ENCODE data around the gene HORMAD2. TPM values are rescaled to one million over a fixed set of nuclear protein-coding genes. Genes with fewer than 3 reads are reported as not detected.

Gene HORMAD2
- total RNA-seq, 2 experiments from 2014 or later = not detected

DNA sequence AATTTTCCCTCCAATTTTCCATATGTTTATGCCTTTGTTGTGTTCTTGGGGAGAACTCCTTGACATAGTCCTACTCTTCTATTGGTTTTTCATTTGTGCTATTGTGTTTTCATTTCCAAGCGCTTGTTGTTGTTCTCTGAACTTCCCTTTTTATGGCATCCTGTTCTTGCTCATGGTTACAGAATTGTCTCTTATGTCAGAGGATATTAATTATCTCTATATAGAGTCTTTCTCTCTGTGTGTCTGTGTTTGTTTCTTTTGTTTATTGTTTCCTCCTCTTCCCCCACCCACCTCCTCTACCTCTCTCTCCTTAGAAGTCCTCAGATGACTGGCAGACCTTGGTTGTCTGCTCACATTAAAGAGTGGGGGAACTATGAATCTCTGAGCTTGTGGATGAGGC, 69.9 kb downstream of the HORMAD2 start:
- CTCF ChIA-PET = no interaction called here
- Mint-ChIP-seq H3K27ac (no peak overlapping the region), H3K36me3 (no peaks in the 10 kb centered on the region), H3K4me1 (ENCODE audit: low read depth) (no peaks in the 10 kb centered on the region), H3K9me3 (peaks cover 4% of the 10 kb centered on the region), H3K4me3 (no peak overlapping the region), H3K27me3 (peaks cover 3% of the 10 kb centered on the region)
- intact Hi-C loops (cut with micrococcal nuclease) = no loop called here
- POLR2A ChIA-PET = no interaction called here
- DNase-seq = no peak

DNA sequence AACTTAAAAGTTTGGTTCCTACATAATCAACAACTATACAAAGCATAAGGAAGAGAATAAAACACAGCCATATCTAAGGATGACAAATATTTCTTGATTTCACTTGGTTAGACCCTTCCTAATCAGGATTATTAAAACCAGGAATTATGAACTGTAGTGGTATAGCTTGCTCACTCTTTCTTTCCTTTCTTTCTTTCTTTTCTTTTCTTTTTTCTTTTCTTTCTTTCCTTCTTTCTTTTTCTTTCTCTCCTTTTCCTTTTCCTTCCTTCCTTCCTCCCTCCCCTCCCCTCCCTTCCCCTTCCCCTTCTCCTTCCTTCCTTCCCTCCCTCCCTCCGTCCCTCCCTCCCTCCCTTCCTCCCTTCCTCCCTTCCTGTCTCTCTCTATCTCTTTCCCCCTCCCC, 78.0 kb downstream of the HORMAD2 start:
- ChIA-PET CTCF (interaction anchor here (0.6 to 2.1 kb wide), 6 partner anchors 10 to 129 kb away, joined by 3 to 9 read pairs (median 5); no protein-coding TSS in a partner anchor), POLR2A (interaction anchor here (0.6 to 4.3 kb wide), 7 partner anchors 9 to 229 kb away, joined by 3 to 17 read pairs (median 3); no protein-coding TSS in a partner anchor)
- Mint-ChIP-seq H3K27ac (peak overlapping the region; percentile 85), H3K9me3 (no peaks in the 10 kb centered on the region), H3K36me3 (no peaks in the 10 kb centered on the region), H3K4me3 (no peak overlapping the region), H3K27me3 (no peaks in the 10 kb centered on the region), H3K4me1 (ENCODE audit: low read depth) (peaks cover 53% of the 10 kb centered on the region)
- DNase-seq = no peak
- intact Hi-C loops (cut with micrococcal nuclease) = no loop called here

DNA sequence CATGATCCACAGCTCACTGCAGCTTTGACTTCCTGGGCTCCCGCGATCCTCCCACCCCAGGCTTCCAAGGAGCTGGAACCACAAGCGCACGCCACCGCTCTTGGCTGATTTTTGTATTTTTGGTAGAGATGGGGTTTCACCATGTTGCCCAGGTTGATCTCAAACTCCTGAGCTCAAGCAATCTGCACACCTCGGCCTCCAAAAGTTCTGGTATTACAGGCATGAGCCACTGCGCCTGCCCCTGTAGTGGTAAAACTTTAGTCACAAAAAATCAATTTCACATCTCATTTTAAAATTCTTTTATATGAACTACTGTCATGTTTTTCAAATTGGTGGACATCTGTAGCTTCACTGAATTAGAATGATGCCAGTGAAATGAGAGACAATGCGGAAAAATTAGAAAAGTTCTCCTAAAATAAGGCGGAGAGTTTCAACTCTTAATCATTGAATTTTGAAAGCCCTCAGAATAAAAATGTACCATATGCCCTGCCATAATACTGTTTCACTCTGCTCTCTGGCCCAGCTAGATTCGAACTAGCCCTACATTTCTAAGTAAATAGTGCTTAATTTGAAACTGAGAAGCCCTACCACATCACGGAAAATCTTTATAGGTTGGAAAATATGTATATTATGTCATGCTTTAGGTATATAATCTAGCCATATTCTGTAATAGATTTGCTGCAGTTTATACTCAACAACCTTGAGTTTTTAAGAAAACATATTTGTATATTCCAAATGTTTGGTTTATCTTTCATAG, 78.7 kb downstream of the HORMAD2 start:
- POLR2A ChIA-PET = interaction anchor here (0.6 to 4.3 kb wide), 9 partner anchors 9 to 229 kb away, joined by 3 to 17 read pairs (median 4); no protein-coding TSS in a partner anchor

DNA sequence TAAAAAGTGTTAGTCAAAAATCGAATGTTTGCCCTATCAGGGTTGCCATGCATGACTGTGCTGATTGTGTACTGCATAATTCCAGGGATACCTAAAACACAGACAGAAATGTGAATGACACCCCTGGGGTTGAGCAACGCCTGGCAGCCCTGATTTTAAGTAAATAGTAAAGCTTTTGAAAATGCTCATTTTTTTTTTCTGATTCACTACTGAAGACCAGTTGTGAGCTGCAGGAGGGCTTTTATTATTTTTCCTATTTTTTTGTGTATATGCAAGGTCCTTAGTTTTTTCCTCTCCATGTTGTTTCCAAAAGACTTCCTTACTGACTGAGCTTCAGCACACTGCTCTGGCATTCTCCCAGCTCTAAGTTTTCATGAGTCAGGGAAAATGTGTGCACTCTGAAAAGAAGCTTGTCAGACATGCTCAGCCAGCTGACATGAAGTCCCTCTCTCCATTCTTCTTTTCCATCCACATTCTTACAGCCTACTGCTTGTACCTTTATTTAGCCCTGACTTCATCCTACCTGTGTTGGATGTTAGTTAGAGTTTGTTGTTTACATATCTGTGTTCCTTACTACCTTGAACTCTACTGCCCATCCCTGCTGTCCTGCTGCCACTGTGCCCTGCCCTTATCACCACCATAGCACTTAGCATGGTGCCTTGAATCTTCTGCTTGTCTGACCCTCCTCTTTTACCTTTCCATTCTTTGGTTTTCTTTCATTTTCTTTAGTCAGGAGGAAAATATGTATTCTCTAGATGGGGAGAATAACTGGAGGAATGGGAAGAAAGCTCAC, 79.5 kb downstream of the HORMAD2 start:
- H3K4me1 Mint-ChIP-seq (ENCODE audit: low read depth) = peaks cover 58% of the 10 kb centered on the region

More for the DNA sequence above, 78.7 kb downstream of the HORMAD2 start:
- Mint-ChIP-seq H3K27ac (peak overlapping the region; percentile 85), H3K9me3 (no peaks in the 10 kb centered on the region), H3K4me1 (ENCODE audit: low read depth) (peaks cover 56% of the 10 kb centered on the region), H3K27me3 (no peaks in the 10 kb centered on the region), H3K4me3 (peak overlapping the region; percentile 35), H3K36me3 (no peaks in the 10 kb centered on the region)
- peak; percentile 50 for DNase-seq
- intact Hi-C loops (cut with micrococcal nuclease) = loop anchor here (1.0 kb wide), 3 partner anchors 8 to 37 kb away; no protein-coding TSS in a partner anchor
- CTCF ChIA-PET = interaction anchor here (0.7 to 2.1 kb wide), 6 partner anchors 9 to 109 kb away, joined by 3 to 9 read pairs (median 4); no protein-coding TSS in a partner anchor

DNA sequence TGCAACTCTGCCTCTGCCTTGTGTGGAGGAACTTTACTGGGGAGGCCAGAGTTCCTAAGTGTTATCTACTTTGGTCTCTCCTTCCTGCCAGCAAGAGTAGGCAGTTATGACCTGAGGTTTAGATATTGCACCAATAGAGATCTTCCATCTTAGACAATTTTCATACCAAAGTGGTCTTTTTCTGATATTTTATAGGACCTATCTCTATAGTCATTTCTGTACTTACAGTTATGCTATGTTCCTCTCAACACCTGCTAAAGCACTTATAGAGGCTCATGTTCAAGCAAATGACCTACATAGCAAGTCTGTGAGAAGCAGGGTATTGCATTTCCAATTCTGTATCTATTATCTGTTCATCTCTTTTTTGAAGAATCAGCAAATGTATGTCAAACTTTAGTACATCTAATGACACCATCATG, 80.8 kb downstream of the HORMAD2 start:
- ChIA-PET POLR2A (interaction anchor here (1.0 kb wide), 1 partner anchor 35 kb away, joined by 3 read pairs; no protein-coding TSS in a partner anchor), CTCF (interaction anchor here (1.7 kb wide), 1 partner anchor 17 kb away, joined by 5 read pairs; no protein-coding TSS in a partner anchor)
- Mint-ChIP-seq H3K27me3 (peaks cover 2% of the 10 kb centered on the region), H3K9me3 (no peaks in the 10 kb centered on the region), H3K4me3 (no peak overlapping the region), H3K27ac (peak overlapping the region; percentile 85), H3K36me3 (peaks cover 2% of the 10 kb centered on the region), H3K4me1 (ENCODE audit: low read depth) (peaks cover 55% of the 10 kb centered on the region)
- intact Hi-C loops (cut with micrococcal nuclease) = loop anchor here (10.0 kb wide), 2 partner anchors 56 to 264 kb away; partner anchors contain the start of gene MTFP1
- DNase-seq = no peak

More for the DNA sequence above, 79.5 kb downstream of the HORMAD2 start:
- no peak for DNase-seq
- ChIA-PET POLR2A (interaction anchor here (1.0 to 4.3 kb wide), 8 partner anchors 8 to 83 kb away, joined by 3 to 17 read pairs (median 4); no protein-coding TSS in a partner anchor), CTCF (interaction anchor here (0.7 to 1.9 kb wide), 6 partner anchors 18 to 86 kb away, joined by 3 to 9 read pairs (median 4); no protein-coding TSS in a partner anchor)
- Mint-ChIP-seq H3K36me3 (no peaks in the 10 kb centered on the region), H3K27me3 (no peaks in the 10 kb centered on the region), H3K9me3 (no peaks in the 10 kb centered on the region), H3K27ac (peak overlapping the region; percentile 85), H3K4me3 (no peak overlapping the region)
- intact Hi-C loops (cut with micrococcal nuclease) = loop anchor here (1.0 to 10.0 kb wide), 5 partner anchors 8 to 265 kb away; partner anchors contain the start of gene MTFP1

DNA sequence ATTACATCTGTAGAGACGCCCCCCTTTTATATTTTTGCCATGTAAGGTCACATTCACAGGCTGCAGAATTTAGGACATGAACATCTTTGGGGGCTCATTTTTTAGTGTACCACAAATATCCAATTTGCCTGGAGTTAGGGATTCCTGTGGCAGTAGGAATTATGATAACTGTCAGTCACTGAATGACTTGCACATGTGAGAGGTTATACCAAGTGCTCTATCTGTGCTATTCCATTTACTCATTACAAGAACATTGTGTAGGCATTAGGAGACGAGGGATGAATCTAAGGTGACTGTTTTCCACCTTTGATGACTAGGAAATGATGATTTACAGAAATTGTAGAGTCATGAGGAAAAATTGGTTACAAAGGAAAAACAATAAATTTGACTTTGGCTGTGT, 87.0 kb downstream of the HORMAD2 start:
- DNase-seq = no peak
- POLR2A ChIA-PET = interaction anchor here (0.8 to 1.9 kb wide), 6 partner anchors 8 to 72 kb away, joined by 3 to 15 read pairs (median 4); no protein-coding TSS in a partner anchor
- CTCF ChIA-PET = interaction anchor here (1.5 to 3.0 kb wide), 2 partner anchors 11 to 18 kb away, joined by 4 to 15 read pairs; no protein-coding TSS in a partner anchor
- Mint-ChIP-seq H3K9me3 (no peaks in the 10 kb centered on the region), H3K27me3 (peaks cover 2% of the 10 kb centered on the region), H3K4me1 (ENCODE audit: low read depth) (peaks cover 10% of the 10 kb centered on the region), H3K4me3 (no peak overlapping the region), H3K36me3 (peaks cover 2% of the 10 kb centered on the region), H3K27ac (no peak overlapping the region)
- intact Hi-C loops (cut with micrococcal nuclease) = loop anchor here (1.0 to 10.0 kb wide), 7 partner anchors 8 to 258 kb away; partner anchors contain the start of gene MTFP1

DNA sequence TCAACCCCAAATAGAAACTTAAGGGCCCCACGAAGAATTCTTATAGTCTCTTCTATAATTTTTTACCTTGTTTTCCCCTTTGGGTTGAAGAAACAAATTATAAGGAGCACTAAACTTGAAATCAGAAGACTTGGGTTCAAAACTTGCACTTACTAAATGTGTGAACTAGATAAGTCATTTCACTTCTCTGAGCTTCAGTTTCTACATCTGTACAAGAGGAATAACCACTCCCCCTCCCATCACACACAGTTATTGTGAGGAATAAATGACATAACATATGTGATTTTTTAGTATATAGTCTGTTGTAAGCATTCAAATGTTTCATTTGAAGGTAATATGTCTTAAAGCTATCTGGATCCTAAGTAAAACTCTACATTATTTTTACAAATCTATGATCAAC, 87.5 kb downstream of the HORMAD2 start:
- Mint-ChIP-seq H3K4me3 (no peak overlapping the region), H3K27me3 (peaks cover 2% of the 10 kb centered on the region), H3K4me1 (ENCODE audit: low read depth) (peaks cover 10% of the 10 kb centered on the region), H3K27ac (no peak overlapping the region), H3K9me3 (no peaks in the 10 kb centered on the region), H3K36me3 (peaks cover 2% of the 10 kb centered on the region)
- POLR2A ChIA-PET = interaction anchor here (1.0 to 1.9 kb wide), 7 partner anchors 9 to 72 kb away, joined by 3 to 15 read pairs (median 4); no protein-coding TSS in a partner anchor
- CTCF ChIA-PET = interaction anchor here (0.8 to 3.0 kb wide), 3 partner anchors 9 to 18 kb away, joined by 3 to 15 read pairs (median 4); no protein-coding TSS in a partner anchor
- DNase-seq = no peak
- intact Hi-C loops (cut with micrococcal nuclease) = loop anchor here (1.0 to 10.0 kb wide), 8 partner anchors 8 to 257 kb away; partner anchors contain the start of genes LIF and MTFP1

DNA sequence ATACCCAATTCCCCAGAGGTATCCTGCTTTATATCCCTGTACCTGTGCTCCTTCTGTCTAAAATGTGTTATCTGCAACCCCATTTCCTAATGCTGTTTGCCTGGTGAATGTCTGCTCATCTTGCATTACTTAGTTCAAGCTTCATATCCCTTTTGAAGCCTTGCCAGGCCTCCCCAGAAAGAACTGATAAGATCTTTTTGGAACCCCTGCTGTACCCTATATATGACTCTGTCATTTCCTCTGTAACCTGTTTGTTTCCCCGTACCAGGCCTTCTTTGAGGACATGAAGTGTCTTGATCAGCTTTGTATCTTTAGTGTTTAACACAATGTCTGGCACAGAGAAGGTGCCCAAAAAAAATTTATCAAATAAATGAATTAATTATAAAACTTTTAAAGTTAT, 88.7 kb downstream of the HORMAD2 start:
- DNase-seq = no peak
- ChIA-PET CTCF (interaction anchor here (3.0 kb wide), 1 partner anchor 9 kb away, joined by 15 read pairs; no protein-coding TSS in a partner anchor), POLR2A (interaction anchor here (0.7 to 1.9 kb wide), 8 partner anchors 9 to 95 kb away, joined by 3 to 11 read pairs (median 3); no protein-coding TSS in a partner anchor)
- H3K4me3 Mint-ChIP-seq = no peak overlapping the region
- H3K9me3 Mint-ChIP-seq = no peaks in the 10 kb centered on the region
- H3K27ac Mint-ChIP-seq = no peak overlapping the region
- H3K4me1 Mint-ChIP-seq (ENCODE audit: low read depth) = peaks cover 9% of the 10 kb centered on the region
- peaks cover 2% of the 10 kb centered on the region for H3K36me3 Mint-ChIP-seq
- H3K27me3 Mint-ChIP-seq = peaks cover 2% of the 10 kb centered on the region
- intact Hi-C loops (cut with micrococcal nuclease) = loop anchor here (5.0 to 10.0 kb wide), 3 partner anchors 47 to 256 kb away; partner anchors contain the start of gene MTFP1

DNA sequence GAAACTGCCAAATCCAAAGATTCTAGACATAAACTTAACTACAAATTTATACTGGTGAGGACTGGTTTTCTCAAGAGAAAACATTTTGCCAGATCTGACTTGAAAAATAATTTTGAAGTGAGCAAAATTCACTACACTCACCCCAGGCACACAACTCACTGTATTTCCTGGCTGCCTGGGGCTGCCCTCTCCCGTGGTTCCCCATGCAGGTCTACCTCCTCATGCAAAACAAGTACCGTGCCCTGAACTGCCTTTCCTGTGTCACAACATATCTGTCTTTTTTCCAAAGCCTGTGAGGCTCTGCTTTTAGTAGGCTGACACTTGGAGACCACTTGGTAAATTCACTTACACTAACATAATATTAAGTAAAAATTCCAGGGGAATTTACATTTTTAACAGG, 89.9 kb downstream of the HORMAD2 start:
- CTCF ChIA-PET = interaction anchor here (3.0 kb wide), 1 partner anchor 8 kb away, joined by 15 read pairs; no protein-coding TSS in a partner anchor
- peak; percentile 58 for DNase-seq

DNA sequence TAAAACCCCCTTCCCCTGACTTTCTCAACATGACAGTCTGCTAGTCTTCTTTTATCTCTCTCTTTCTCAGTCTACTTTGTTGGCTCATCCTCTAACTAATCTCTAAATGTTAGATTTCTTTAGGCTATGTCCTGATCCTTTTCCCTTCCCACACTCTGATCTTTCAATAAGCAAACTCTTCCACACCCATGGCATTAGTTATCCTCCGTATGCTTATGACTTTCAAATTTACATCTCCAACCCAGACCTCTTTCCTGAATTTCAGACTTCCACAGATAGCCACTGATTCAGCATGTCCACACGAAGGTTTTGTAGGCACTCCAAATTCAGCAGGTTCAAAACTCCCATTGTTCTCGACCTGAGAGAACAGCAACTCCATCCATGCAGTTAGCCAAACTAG, 90.7 kb downstream of the HORMAD2 start:
- no peak for DNase-seq
- ChIA-PET POLR2A (no interaction called here), CTCF (no interaction called here)
- Mint-ChIP-seq H3K36me3 (no peaks in the 10 kb centered on the region), H3K9me3 (no peaks in the 10 kb centered on the region), H3K4me1 (ENCODE audit: low read depth) (peaks cover 9% of the 10 kb centered on the region), H3K27me3 (no peaks in the 10 kb centered on the region), H3K27ac (no peak overlapping the region), H3K4me3 (no peak overlapping the region)
- intact Hi-C loops (cut with micrococcal nuclease) = no loop called here

More for the DNA sequence above, 89.9 kb downstream of the HORMAD2 start:
- Mint-ChIP-seq H3K4me1 (ENCODE audit: low read depth) (peaks cover 2% of the 10 kb centered on the region), H3K9me3 (no peaks in the 10 kb centered on the region), H3K36me3 (no peaks in the 10 kb centered on the region), H3K4me3 (no peak overlapping the region), H3K27me3 (no peaks in the 10 kb centered on the region), H3K27ac (no peak overlapping the region)
- POLR2A ChIA-PET = no interaction called here
- intact Hi-C loops (cut with micrococcal nuclease) = no loop called here

DNA sequence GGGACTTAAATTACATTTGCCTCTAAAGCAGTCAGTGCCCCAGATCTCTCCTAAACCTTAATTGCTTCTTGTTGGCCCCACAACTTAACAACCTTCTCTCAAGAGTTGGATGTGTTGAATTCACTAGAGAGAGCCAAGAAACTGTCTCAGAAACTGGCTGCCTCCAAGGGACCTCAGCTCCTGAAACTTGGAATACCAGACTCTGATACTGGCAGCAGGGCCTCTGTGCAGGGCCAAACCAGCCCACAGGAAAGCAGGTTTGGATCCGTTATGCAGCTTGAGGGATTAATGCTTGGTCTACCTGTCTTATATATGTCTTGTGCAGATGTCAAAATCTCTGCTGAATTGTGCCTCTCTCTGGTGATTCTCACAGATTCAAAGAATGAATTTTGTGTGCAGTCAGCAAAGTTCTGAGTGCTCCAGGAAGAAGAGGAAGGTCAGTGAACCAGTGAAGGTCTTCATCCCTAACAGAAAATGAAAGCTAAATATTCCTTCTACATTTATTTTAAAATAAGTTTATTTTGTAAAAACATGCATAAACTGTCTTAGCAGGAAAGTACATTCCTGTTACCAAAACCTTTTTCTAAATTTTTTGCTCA, 95.5 kb downstream of the HORMAD2 start:
- no peak for DNase-seq
- Mint-ChIP-seq H3K27ac (peak overlapping the region; percentile 44), H3K9me3 (no peaks in the 10 kb centered on the region), H3K27me3 (no peaks in the 10 kb centered on the region), H3K36me3 (no peaks in the 10 kb centered on the region), H3K4me3 (no peak overlapping the region), H3K4me1 (ENCODE audit: low read depth) (peaks cover 46% of the 10 kb centered on the region)
- intact Hi-C loops (cut with micrococcal nuclease) = no loop called here
- POLR2A ChIA-PET = no interaction called here
- CTCF ChIA-PET = interaction anchor here (0.6 to 1.2 kb wide), 4 partner anchors 13 to 74 kb away, joined by 3 read pairs; no protein-coding TSS in a partner anchor

All from activated CD4-positive, alpha-beta memory T cell treated with anti-CD3 and anti-CD28 coated beads for 36 hours (primary cell).